ENCODE results near the gene SLC5A10.

The SLC5A10 gene

GRCh38 chr17:19000531-19001325, 48.8 kb downstream of the SLC5A10 start:
- peak; percentile 94 for DNase-seq (ENCODE audit: low read depth)
- peak overlapping the region; percentile 65 for H3K4me3 ChIP-seq (ENCODE audit: low read length)
- no peak for TF ChIP-seq CTCF (IDR thresholded peaks at IDR 0.05; ENCODE audit: insufficient read depth, low read depth, low read length, missing control alignments)

GRCh38 chr17:19001907-19002590, 50.1 kb downstream of the SLC5A10 start:
- DNase-seq (ENCODE audit: low read depth), result peak; percentile 24
- peak overlapping the region; percentile 65 for H3K4me3 ChIP-seq (ENCODE audit: low read length)

GRCh38 chr17:19002805-19003542, 51.0 kb downstream of the SLC5A10 start:
- DNase-seq (ENCODE audit: low read depth), result peak; percentile 71
- H3K4me3 ChIP-seq (ENCODE audit: low read length), result peak overlapping the region; percentile 65

More at GRCh38 chr17:19001907-19002590, 50.1 kb downstream of the SLC5A10 start:
- TF ChIP-seq CTCF (IDR thresholded peaks at IDR 0.05; ENCODE audit: insufficient read depth, low read depth, low read length, missing control alignments), result no peak

GRCh38 chr17:19003543-19004420, 51.8 kb downstream of the SLC5A10 start:
- no peak for TF ChIP-seq CTCF (IDR thresholded peaks at IDR 0.05; ENCODE audit: insufficient read depth, low read depth, low read length, missing control alignments)
- DNase-seq (ENCODE audit: low read depth), result peak; percentile 71
- H3K4me3 ChIP-seq (ENCODE audit: low read length), result peak overlapping the region; percentile 65

More at GRCh38 chr17:19002805-19003542, 51.0 kb downstream of the SLC5A10 start:
- no peak for TF ChIP-seq CTCF (IDR thresholded peaks at IDR 0.05; ENCODE audit: insufficient read depth, low read depth, low read length, missing control alignments)

GRCh38 chr17:19004421-19005136, 52.6 kb downstream of the SLC5A10 start, which contains the start of gene FAM83G:
TSS of gene FAM83G (minus strand) at chr17:19004764. CDS start at chr17:19004041, 723 bp downstream.
- TF ChIP-seq CTCF (IDR thresholded peaks at IDR 0.05; ENCODE audit: insufficient read depth, low read depth, low read length, missing control alignments), result no peak
- DNase-seq (ENCODE audit: low read depth), result peak; percentile 92
- peak within 1 kb of the TSS; percentile 65 for H3K4me3 ChIP-seq (ENCODE audit: low read length)

Measured in epithelial cell of esophagus (primary cell).